NCI-H1694 treated with DMSO at 0.1 percent for 48 hours (cell line): ENCODE measurements around the gene ICE2.
"Not testable (repeated sequence)": the region's sequence is repeated elsewhere in the genome, so short reads cannot be mapped to it uniquely, and the experiment has no call there.

Experiments used
- DNase-seq: peaks from one replicate; lab custom pipeline; 2025; lab: John Stamatoyannopoulos, UW

ICE2 gene

GRCh38 chr15:60410350-60410749 lies 68.6 kb downstream of the ICE2 start:
- DNase-seq, result not testable (repeated sequence)

GRCh38 chr15:60408463-60408981 lies 70.4 kb downstream of the ICE2 start:
- no peak for DNase-seq

GRCh38 chr15:60407415-60407805 lies 71.5 kb downstream of the ICE2 start:
- no peak for DNase-seq

GRCh38 chr15:60406513-60407414 lies 72.2 kb downstream of the ICE2 start:
- DNase-seq, result no peak

- no peak for DNase-seq
These were observed 73.5 kb downstream of the ICE2 start for GRCh38 chr15:60405399-60405798.

- not testable (repeated sequence) for DNase-seq
These were observed 74.6 kb downstream of the ICE2 start for GRCh38 chr15:60404351-60404750.

GRCh38 chr15:60400944-60401343 lies 78.0 kb downstream of the ICE2 start:
- no peak for DNase-seq

- no peak for DNase-seq
These were observed 79.0 kb downstream of the ICE2 start for GRCh38 chr15:60399931-60400330.

GRCh38 chr15:60399246-60399915 lies 79.6 kb downstream of the ICE2 start:
- DNase-seq, result no peak

GRCh38 chr15:60397772-60398445 lies 81.0 kb downstream of the ICE2 start, which contains the start of gene ANXA2:
TSS of gene ANXA2 (minus strand) at chr15:60397986. CDS start at chr15:60386075, 11,911 bp downstream.
- DNase-seq, result peak; percentile 8

- DNase-seq, result peak; percentile 22
These were observed 81.8 kb downstream of the ICE2 start for GRCh38 chr15:60396958-60397771.

- DNase-seq, result no peak
These were observed 82.4 kb downstream of the ICE2 start for GRCh38 chr15:60396560-60396957.

- DNase-seq, result no peak
These were observed 82.8 kb downstream of the ICE2 start for GRCh38 chr15:60396100-60396499.

- DNase-seq, result no peak
These were observed 83.5 kb downstream of the ICE2 start for GRCh38 chr15:60395276-60396011.

GRCh38 chr15:60394689-60395097 lies 84.2 kb downstream of the ICE2 start:
- DNase-seq, result no peak

GRCh38 chr15:60392986-60393790 lies 85.8 kb downstream of the ICE2 start:
- peak; percentile 8 for DNase-seq

GRCh38 chr15:60392601-60392985 lies 86.3 kb downstream of the ICE2 start:
- DNase-seq, result no peak

- DNase-seq, result no peak
These were observed 87.1 kb downstream of the ICE2 start for GRCh38 chr15:60391722-60392315.

- no peak for DNase-seq
These were observed 88.0 kb downstream of the ICE2 start for GRCh38 chr15:60390871-60391501.
